ENCODE data around the gene DBF4B.

The DBF4B gene

DNA sequence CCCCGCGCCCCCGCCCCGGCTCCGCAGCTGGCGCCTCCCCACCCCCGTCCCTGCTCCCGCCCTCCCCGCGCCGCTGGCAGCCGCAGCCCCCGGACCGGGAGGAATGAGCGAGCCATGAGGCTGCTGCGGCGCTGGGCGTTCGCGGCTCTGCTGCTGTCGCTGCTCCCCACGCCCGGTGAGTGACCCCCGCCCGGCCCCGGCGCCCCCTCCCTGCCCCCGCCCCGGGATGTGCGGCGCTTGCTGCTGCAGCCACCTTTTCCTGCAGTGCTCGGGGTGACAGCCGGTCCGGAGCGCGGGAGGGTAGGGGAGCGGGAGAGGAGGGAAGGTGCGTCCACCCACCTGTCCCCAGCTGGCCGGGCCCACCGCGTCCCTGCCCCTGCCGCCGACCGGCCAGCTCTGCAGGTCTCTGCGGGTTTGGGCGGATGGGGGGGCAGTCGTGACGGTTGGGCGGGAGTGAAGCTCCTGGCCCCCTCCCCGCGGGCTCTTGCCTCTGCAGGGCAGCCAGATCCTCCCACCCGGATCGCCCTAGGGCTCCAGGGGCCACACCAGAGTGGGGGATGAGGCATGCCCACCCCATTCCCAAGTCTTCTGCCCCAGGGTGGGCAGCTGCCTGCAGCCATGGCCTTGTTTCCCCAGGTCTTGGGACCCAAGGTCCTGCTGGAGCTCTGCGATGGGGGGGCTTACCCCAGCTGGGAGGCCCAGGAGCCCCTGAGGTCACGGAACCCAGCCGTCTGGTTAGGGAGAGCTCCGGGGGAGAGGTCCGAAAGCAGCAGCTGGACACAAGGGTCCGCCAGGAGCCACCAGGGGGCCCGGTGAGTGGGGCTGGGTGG lies 50.8 kb downstream of the DBF4B start:
- WGBS (ENCODE audit: extremely low coverage, insufficient coverage, low lambda C conversion rate) = no CpG with 5 or more reads among the region's 60 CpGs
- Histone ChIP-seq H3K79me2 (ENCODE audit: control insufficient read depth, insufficient read depth, low read length) (no peaks in the 10 kb centered on the region), H3K79me1 (ENCODE audit: low read length) (no peaks in the 10 kb centered on the region), H2AK5ac (ENCODE audit: low read length) (no peak overlapping the region), H2BK15ac (replicated peaks; ENCODE audit: low read depth) (no peak overlapping the region), H3K4ac (ENCODE audit: low read depth, low read length) (no peak overlapping the region), H4K8ac (ENCODE audit: low read depth, low read length) (no peak overlapping the region), H3K4me2 (ENCODE audit: low read length) (peak overlapping the region; percentile 25), H3K23ac (ENCODE audit: low read length) (peak overlapping the region; percentile 66), H3K9ac (ENCODE audit: low read length) (peak overlapping the region; percentile 19), H2BK5ac (ENCODE audit: low read length) (no peak overlapping the region), H3K56ac (ENCODE audit: low read length) (peak overlapping the region; percentile 60), H3K18ac (ENCODE audit: low read length) (peak overlapping the region; percentile 63), H3K36me3 (ENCODE audit: control insufficient read depth, insufficient read depth, low read length) (no peaks in the 10 kb centered on the region), H3K4me1 (ENCODE audit: control insufficient read depth, low read depth, low read length) (no peaks in the 10 kb centered on the region), H3K4me3 (ENCODE audit: low read length) (no peak overlapping the region), H3K27me3 (ENCODE audit: insufficient read depth, low read length, poor library complexity) (peaks cover 14% of the 10 kb centered on the region), H4K5ac (ENCODE audit: low read length) (no peak overlapping the region), H3K27ac (ENCODE audit: low read depth, low read length) (no peak overlapping the region), H2BK120ac (ENCODE audit: low read depth, low read length) (no peak overlapping the region)
- DNase-seq = no peak

DNA sequence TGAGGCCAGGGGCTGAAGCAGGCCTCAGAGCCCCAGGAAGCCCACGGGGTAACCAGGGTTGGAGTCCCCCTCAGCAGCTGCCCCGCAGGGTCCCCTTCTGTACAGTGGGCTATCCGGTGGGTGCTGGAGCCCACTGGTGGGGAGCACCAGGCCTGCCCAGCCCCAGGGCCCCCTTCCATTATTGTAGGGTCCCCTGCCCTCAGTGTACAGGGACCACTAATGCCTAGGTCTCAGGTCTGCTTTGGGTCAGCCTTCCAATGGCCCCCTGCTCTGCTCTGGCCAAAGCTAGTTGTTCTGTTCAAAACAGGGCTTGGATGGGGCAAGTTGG lies 51.4 kb downstream of the DBF4B start:
- H3K23ac ChIP-seq (ENCODE audit: low read length) = no peak overlapping the region
- no peak overlapping the region for H3K9ac ChIP-seq (ENCODE audit: low read length)
- peaks cover 14% of the 10 kb centered on the region for H3K27me3 ChIP-seq (ENCODE audit: insufficient read depth, low read length, poor library complexity)
- H4K8ac ChIP-seq (ENCODE audit: low read depth, low read length) = no peak overlapping the region
- H3K27ac ChIP-seq (ENCODE audit: low read depth, low read length) = no peak overlapping the region
- no peak overlapping the region for H2BK5ac ChIP-seq (ENCODE audit: low read length)
- no peaks in the 10 kb centered on the region for H3K4me1 ChIP-seq (ENCODE audit: control insufficient read depth, low read depth, low read length)
- no peaks in the 10 kb centered on the region for H3K79me1 ChIP-seq (ENCODE audit: low read length)
- no peak overlapping the region for H3K56ac ChIP-seq (ENCODE audit: low read length)
- H2BK15ac ChIP-seq (replicated peaks; ENCODE audit: low read depth) = no peak overlapping the region
- no peaks in the 10 kb centered on the region for H3K36me3 ChIP-seq (ENCODE audit: control insufficient read depth, insufficient read depth, low read length)
- no peak overlapping the region for H3K4me2 ChIP-seq (ENCODE audit: low read length)
- no peak overlapping the region for H3K4me3 ChIP-seq (ENCODE audit: low read length)
- H2BK120ac ChIP-seq (ENCODE audit: low read depth, low read length) = no peak overlapping the region
- no peak overlapping the region for H2AK5ac ChIP-seq (ENCODE audit: low read length)
- DNase-seq = no peak
- no peak overlapping the region for H4K5ac ChIP-seq (ENCODE audit: low read length)
- H3K4ac ChIP-seq (ENCODE audit: low read depth, low read length) = no peak overlapping the region
- H3K79me2 ChIP-seq (ENCODE audit: control insufficient read depth, insufficient read depth, low read length) = no peaks in the 10 kb centered on the region
- no CpG with 5 or more reads among the region's 3 CpGs for WGBS (ENCODE audit: extremely low coverage, insufficient coverage, low lambda C conversion rate)
- H3K18ac ChIP-seq (ENCODE audit: low read length) = no peak overlapping the region

DNA sequence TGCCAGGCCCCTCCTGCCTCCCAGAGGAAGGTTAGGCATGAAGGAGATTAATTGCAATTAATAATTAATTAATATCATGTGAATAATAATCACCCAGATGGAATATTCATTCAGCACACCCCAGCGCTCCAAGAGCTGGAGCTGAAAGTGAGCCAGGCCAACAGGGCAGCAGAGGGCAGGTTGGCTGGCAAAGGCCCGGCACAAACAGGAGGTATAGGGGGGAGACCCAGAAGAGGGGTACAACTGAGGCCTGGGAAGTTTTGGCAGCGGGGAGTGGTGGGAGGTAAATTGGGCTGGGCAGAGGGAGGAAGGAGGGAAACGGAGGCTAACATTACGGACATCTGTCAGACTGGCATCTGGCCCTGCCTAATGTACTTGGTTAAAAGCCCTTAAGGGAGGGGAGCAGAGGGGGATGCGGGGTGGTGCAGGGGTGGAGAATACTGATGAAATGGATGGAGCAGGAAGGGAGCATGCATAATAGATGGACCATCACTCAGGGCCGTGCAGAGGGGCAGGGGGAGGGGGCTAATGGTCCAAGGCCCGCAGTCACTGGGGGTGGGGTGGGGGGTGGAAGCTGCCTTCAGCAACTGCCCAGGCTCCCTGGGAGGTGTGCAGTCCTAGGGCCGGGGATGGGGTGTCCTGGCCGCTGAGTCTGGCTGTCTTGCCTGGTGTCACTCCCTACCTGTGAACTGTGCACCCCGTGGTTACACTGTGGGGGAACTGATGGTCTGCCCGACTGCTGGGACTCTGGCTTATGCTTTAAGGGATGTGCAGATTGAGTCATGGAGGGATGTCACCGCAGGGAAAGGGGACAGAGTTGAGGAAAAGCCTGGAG lies 52.2 kb downstream of the DBF4B start:
- Histone ChIP-seq H2BK15ac (replicated peaks; ENCODE audit: low read depth) (no peak overlapping the region), H4K5ac (ENCODE audit: low read length) (no peak overlapping the region), H2BK120ac (ENCODE audit: low read depth, low read length) (no peak overlapping the region), H3K18ac (ENCODE audit: low read length) (no peak overlapping the region), H3K56ac (ENCODE audit: low read length) (no peak overlapping the region), H3K9ac (ENCODE audit: low read length) (no peak overlapping the region), H3K4ac (ENCODE audit: low read depth, low read length) (no peak overlapping the region), H3K23ac (ENCODE audit: low read length) (no peak overlapping the region), H3K36me3 (ENCODE audit: control insufficient read depth, insufficient read depth, low read length) (no peaks in the 10 kb centered on the region), H3K27me3 (ENCODE audit: insufficient read depth, low read length, poor library complexity) (peaks cover 14% of the 10 kb centered on the region), H3K4me2 (ENCODE audit: low read length) (no peak overlapping the region), H2AK5ac (ENCODE audit: low read length) (no peak overlapping the region), H3K4me1 (ENCODE audit: control insufficient read depth, low read depth, low read length) (no peaks in the 10 kb centered on the region), H3K79me1 (ENCODE audit: low read length) (no peaks in the 10 kb centered on the region), H2BK5ac (ENCODE audit: low read length) (no peak overlapping the region), H3K79me2 (ENCODE audit: control insufficient read depth, insufficient read depth, low read length) (no peaks in the 10 kb centered on the region), H3K4me3 (ENCODE audit: low read length) (no peak overlapping the region), H4K8ac (ENCODE audit: low read depth, low read length) (no peak overlapping the region), H3K27ac (ENCODE audit: low read depth, low read length) (no peak overlapping the region)
- DNase-seq = no peak
- WGBS (ENCODE audit: extremely low coverage, insufficient coverage, low lambda C conversion rate) = no CpG with 5 or more reads among the region's 13 CpGs

DNA sequence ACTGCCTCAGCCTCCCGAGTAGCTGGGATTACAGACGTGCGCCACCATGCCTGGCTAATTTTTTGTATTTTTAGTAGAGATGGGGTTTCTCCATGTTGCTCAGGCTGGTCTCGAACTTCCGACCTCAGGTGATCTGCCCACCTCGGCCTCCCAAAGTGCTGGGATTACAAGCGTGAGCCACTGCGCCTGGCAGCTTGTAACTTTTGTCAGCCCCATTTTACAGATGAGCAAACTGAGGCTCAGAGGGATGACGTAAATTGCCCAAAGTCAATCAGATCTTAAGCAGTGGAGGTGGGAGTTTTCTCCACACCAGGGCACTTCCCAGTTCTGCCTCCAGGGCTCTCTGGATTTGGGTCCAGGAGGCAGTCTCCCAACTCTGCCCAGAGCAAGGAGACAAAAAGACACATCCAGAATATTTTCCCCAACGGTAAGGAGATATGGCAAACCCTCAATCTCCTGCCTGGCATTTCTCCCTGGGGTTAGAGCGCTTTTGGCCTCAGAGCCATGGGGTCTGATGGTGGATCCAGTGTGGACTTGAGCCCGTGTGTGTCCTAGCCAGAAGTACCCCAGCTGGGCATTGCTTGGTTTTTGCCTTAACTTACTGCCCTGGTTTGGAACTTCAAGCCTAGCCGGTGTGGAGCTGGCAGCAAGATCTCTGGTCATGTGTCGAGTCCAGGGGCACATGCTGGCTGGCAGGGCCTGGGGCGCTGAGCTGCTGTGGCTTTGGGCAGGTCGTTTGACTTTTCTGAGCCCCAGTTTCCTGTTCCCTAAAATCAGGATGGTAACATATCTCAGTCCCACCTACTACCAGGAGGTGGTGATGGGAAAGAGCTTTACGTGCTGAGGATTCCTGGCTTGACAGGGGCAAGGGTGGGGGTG lies 53.7 kb downstream of the DBF4B start:
- H2BK15ac ChIP-seq (replicated peaks; ENCODE audit: low read depth) = no peak overlapping the region

DNA sequence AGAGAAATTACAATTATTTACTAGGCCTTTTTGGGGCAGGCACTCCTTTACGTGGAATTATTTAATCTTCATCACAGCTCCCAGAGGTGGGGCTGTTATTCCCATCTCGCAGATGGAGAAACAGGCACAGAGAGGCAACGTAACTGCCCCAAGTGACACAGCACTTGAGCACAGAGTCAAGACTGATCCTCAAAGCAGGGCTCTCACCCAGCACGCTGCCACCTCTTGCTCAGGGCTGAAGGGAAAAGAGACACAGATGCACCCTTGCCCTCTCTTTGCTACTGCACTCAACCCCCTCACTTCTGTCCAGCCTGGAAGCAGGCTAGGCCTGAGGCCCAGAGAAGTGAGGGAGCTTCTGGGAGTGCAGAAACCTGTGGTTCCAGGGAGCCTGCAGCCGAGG lies 54.7 kb downstream of the DBF4B start:
- Histone ChIP-seq H3K36me3 (ENCODE audit: control insufficient read depth, insufficient read depth, low read length) (no peaks in the 10 kb centered on the region), H3K27ac (ENCODE audit: low read depth, low read length) (no peak overlapping the region), H3K56ac (ENCODE audit: low read length) (no peak overlapping the region), H4K8ac (ENCODE audit: low read depth, low read length) (no peak overlapping the region), H2BK120ac (ENCODE audit: low read depth, low read length) (no peak overlapping the region), H3K4me1 (ENCODE audit: control insufficient read depth, low read depth, low read length) (peaks cover 6% of the 10 kb centered on the region), H2AK5ac (ENCODE audit: low read length) (no peak overlapping the region), H3K4me2 (ENCODE audit: low read length) (no peak overlapping the region), H3K9ac (ENCODE audit: low read length) (no peak overlapping the region), H3K79me1 (ENCODE audit: low read length) (no peaks in the 10 kb centered on the region), H3K23ac (ENCODE audit: low read length) (no peak overlapping the region), H4K5ac (ENCODE audit: low read length) (no peak overlapping the region), H3K4me3 (ENCODE audit: low read length) (no peak overlapping the region), H2BK5ac (ENCODE audit: low read length) (no peak overlapping the region), H3K4ac (ENCODE audit: low read depth, low read length) (no peak overlapping the region), H3K18ac (ENCODE audit: low read length) (no peak overlapping the region), H2BK15ac (replicated peaks; ENCODE audit: low read depth) (no peak overlapping the region), H3K27me3 (ENCODE audit: insufficient read depth, low read length, poor library complexity) (peaks cover 10% of the 10 kb centered on the region), H3K79me2 (ENCODE audit: control insufficient read depth, insufficient read depth, low read length) (no peaks in the 10 kb centered on the region)
- no CpG with 5 or more reads among the region's 5 CpGs for WGBS (ENCODE audit: extremely low coverage, insufficient coverage, low lambda C conversion rate)
- no peak for DNase-seq

More for the DNA sequence above, 53.7 kb downstream of the DBF4B start:
- Histone ChIP-seq H3K23ac (ENCODE audit: low read length) (no peak overlapping the region), H3K79me1 (ENCODE audit: low read length) (no peaks in the 10 kb centered on the region), H3K36me3 (ENCODE audit: control insufficient read depth, insufficient read depth, low read length) (no peaks in the 10 kb centered on the region), H3K4ac (ENCODE audit: low read depth, low read length) (no peak overlapping the region), H4K5ac (ENCODE audit: low read length) (no peak overlapping the region), H2BK5ac (ENCODE audit: low read length) (no peak overlapping the region), H2BK120ac (ENCODE audit: low read depth, low read length) (no peak overlapping the region), H3K18ac (ENCODE audit: low read length) (no peak overlapping the region), H3K4me3 (ENCODE audit: low read length) (no peak overlapping the region), H3K27me3 (ENCODE audit: insufficient read depth, low read length, poor library complexity) (peaks cover 14% of the 10 kb centered on the region), H4K8ac (ENCODE audit: low read depth, low read length) (no peak overlapping the region), H3K9ac (ENCODE audit: low read length) (no peak overlapping the region), H3K79me2 (ENCODE audit: control insufficient read depth, insufficient read depth, low read length) (no peaks in the 10 kb centered on the region), H3K56ac (ENCODE audit: low read length) (no peak overlapping the region), H3K4me1 (ENCODE audit: control insufficient read depth, low read depth, low read length) (no peaks in the 10 kb centered on the region), H3K27ac (ENCODE audit: low read depth, low read length) (no peak overlapping the region), H3K4me2 (ENCODE audit: low read length) (no peak overlapping the region), H2AK5ac (ENCODE audit: low read length) (no peak overlapping the region)
- no peak for DNase-seq
- WGBS (ENCODE audit: extremely low coverage, insufficient coverage, low lambda C conversion rate) = no CpG with 5 or more reads among the region's 17 CpGs

All from mesendoderm (in vitro differentiated cells).